ENCODE data around the gene LSM12. TPM values are rescaled to one million over a fixed set of nuclear protein-coding genes. Genes with fewer than 3 reads are reported as not detected.

The LSM12 gene
- total RNA-seq, 4 donors from 2014 or later: 41.6 to 79.0 (median 56.5) TPM

DNA sequence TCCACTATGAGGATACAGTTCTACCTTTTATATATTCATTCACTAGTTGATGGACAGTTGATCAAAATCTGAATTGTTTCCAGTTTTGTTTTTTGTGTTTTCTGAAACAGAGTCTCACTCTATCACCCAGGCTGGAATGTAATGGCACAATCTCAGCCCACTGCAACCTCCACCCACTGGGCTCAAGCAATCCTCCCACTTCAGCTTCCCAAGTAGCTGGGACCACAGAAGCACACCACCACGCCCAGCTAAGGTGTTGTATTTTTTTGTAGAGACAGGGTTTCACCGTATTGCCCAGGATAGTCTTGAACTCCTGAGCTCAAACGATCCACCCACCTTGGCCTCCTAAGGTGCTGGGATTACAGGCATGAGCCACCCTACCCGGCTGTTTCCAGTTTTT lies 21.0 kb downstream of the LSM12 start:
- H3K36me3 ChIP-seq: peaks cover 0 to 14% of the 10 kb centered on the region in 2 donors
- no peak for TF ChIP-seq POLR2A (IDR thresholded peaks at IDR 0.05)
- TF ChIP-seq, protein P1, sequence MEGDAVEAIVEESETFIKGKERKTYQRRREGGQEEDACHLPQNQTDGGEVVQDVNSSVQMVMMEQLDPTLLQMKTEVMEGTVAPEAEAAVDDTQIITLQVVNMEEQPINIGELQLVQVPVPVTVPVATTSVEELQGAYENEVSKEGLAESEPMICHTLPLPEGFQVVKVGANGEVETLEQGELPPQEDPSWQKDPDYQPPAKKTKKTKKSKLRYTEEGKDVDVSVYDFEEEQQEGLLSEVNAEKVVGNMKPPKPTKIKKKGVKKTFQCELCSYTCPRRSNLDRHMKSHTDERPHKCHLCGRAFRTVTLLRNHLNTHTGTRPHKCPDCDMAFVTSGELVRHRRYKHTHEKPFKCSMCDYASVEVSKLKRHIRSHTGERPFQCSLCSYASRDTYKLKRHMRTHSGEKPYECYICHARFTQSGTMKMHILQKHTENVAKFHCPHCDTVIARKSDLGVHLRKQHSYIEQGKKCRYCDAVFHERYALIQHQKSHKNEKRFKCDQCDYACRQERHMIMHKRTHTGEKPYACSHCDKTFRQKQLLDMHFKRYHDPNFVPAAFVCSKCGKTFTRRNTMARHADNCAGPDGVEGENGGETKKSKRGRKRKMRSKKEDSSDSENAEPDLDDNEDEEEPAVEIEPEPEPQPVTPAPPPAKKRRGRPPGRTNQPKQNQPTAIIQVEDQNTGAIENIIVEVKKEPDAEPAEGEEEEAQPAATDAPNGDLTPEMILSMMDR (IDR thresholded peaks at IDR 0.05 in 4 of 5, conservative IDR thresholded peaks at IDR 0.05 in 1 of 5): no peak
- no peak overlapping the region for H3K27ac ChIP-seq
- H3K9me3 ChIP-seq: no peaks in the 10 kb centered on the region
- in situ Hi-C loops (cut with MboI; ENCODE audit: low sequenced_read_pairs in 4 of 4) (loop anchor here in 1 of 4 donors (10.0 kb wide), 1 partner anchor 101 kb away; the partner anchor contains the start of gene PPY), intact Hi-C loops (cut with DNase I; ENCODE audit: low total_unique reads) (no loop called here)
- H3K4me3 ChIP-seq: no peak overlapping the region
- DNase-seq: no peak
- peaks cover 17 to 19% of the 10 kb centered on the region in 2 donors for H3K4me1 ChIP-seq
- no peaks in the 10 kb centered on the region for H3K27me3 ChIP-seq
- no peak for ATAC-seq

DNA sequence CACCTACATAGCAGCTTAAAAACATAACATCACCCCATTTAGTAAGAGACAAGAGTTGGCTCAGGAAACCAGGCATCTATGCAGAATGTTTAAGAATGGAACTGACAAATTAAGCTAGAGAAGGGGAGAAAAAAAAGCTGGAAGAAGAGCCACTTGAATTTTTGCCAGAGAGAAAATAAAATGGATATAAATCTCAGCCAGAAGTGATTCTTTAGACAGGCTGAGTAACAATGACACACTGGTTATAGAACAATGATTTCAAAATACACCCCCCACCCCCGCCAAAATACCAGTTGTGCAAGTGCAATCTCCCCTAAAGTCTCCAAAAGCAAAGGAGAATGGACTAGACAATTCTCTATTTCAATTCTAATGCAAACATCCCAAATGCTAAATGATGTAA lies 22.4 kb downstream of the LSM12 start:
- no peak for ATAC-seq
- intact Hi-C loops (cut with DNase I; ENCODE audit: low total_unique reads) (no loop called here), in situ Hi-C loops (cut with MboI; ENCODE audit: low sequenced_read_pairs in 4 of 4) (loop anchor here in 2 of 4 donors (5.0 to 10.0 kb wide), 2 partner anchors 99 to 102 kb away; partner anchors contain the start of gene PPY (in 2 of the 2))
- H3K4me1 ChIP-seq: peaks cover 27 to 30% of the 10 kb centered on the region in 2 donors
- no peaks in the 10 kb centered on the region for H3K27me3 ChIP-seq
- peak overlapping the region in 3 of 4 donors; percentile 31 to 40 (median 40) for H3K27ac ChIP-seq
- peaks cover 0 to 4% of the 10 kb centered on the region in 2 donors for H3K36me3 ChIP-seq
- H3K4me3 ChIP-seq: no peak overlapping the region
- no peaks in the 10 kb centered on the region for H3K9me3 ChIP-seq
- no peak for TF ChIP-seq POLR2A (IDR thresholded peaks at IDR 0.05)
- TF ChIP-seq, protein P1 (IDR thresholded peaks at IDR 0.05 in 4 of 5, conservative IDR thresholded peaks at IDR 0.05 in 1 of 5): no peak
- DNase-seq: no peak

DNA sequence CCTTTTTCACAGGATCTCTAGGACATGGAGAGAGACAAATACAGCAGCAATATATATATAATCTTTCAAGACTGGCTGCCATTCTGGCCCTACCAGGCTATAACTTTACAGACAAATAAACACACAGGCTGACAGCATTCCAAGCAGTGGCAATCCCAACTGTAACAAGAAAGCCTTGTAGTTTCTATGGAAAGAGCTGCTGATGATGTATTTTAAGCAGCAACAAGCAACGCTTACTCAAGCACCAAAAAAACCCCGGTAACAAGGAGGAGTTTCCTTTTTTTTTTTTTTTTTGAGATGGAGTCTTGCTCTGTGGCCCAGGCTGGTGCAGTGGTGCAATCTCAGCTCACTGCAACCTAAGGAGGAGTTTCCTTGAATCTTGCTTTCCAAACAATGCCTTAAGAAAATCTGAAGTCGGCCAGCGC lies 23.2 kb downstream of the LSM12 start:
- peaks cover 31 to 38% of the 10 kb centered on the region in 2 donors for H3K4me1 ChIP-seq
- ATAC-seq: no peak
- no peak for DNase-seq
- H3K27ac ChIP-seq: peak overlapping the region in 3 of 4 donors; percentile 31 to 40 (median 40)
- H3K4me3 ChIP-seq: no peak overlapping the region
- no peak for TF ChIP-seq POLR2A (IDR thresholded peaks at IDR 0.05)
- TF ChIP-seq, protein P1 (IDR thresholded peaks at IDR 0.05 in 4 of 5, conservative IDR thresholded peaks at IDR 0.05 in 1 of 5): no peak
- in situ Hi-C loops (cut with MboI; ENCODE audit: low sequenced_read_pairs in 4 of 4) (loop anchor here in 2 of 4 donors (5.0 to 10.0 kb wide), 2 partner anchors 98 to 101 kb away; partner anchors contain the start of gene PPY (in 2 of the 2)), intact Hi-C loops (cut with DNase I; ENCODE audit: low total_unique reads) (no loop called here)
- no peaks in the 10 kb centered on the region for H3K36me3 ChIP-seq
- no peaks in the 10 kb centered on the region for H3K9me3 ChIP-seq
- no peaks in the 10 kb centered on the region for H3K27me3 ChIP-seq

DNA sequence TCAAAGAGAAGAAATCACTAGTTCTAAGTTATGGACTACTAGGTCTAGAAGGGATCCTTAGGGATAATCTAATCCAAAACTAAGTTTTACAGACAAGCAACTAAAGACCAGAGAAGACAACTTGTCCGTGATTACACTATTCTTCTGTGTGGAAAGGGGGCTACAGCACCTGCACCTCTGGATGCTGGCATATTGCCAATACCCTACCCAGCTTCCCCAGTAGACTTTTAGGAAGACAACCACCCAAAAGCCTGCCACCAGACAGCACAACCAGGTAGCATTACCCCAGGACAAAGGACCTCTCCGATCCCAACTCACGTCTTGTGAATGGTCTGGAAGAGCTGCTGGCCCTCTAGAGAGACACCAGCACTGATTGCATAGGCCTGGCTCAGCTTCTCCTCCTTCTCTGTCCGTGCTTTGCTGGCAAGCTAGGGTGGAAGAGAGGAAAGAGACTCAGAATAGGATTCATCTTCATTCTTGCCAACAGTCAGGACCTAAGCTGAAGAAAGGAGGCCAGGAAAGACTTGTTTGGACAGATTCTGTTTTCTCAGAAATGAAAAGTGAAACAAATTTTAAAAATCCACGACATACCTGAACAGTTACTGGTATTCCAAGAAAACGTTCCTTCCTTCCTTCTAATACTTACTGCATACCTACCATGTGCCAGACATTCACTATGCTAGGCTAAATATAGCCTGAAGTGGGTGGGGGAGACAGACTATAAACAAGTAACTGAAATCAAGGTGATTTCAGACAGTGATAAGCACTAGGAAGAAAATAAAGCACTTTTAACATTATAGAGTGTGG lies 26.4 kb downstream of the LSM12 start:
- peak; percentile 57 to 61 for ATAC-seq
- H3K27ac ChIP-seq: peak overlapping the region; percentile 82 to 91 (median 84)
- peak in 1 of 2 donors; percentile 25 for DNase-seq
- no peak overlapping the region for H3K4me3 ChIP-seq
- H3K27me3 ChIP-seq: no peaks in the 10 kb centered on the region
- H3K4me1 ChIP-seq: peaks cover 40 to 46% of the 10 kb centered on the region in 2 donors
- TF ChIP-seq POLR2A (IDR thresholded peaks at IDR 0.05): no peak
- TF ChIP-seq, protein P1 (IDR thresholded peaks at IDR 0.05 in 4 of 5, conservative IDR thresholded peaks at IDR 0.05 in 1 of 5): no peak
- H3K36me3 ChIP-seq: peaks cover 0 to 19% of the 10 kb centered on the region in 2 donors
- intact Hi-C loops (cut with DNase I; ENCODE audit: low total_unique reads) (loop anchor here (2.0 kb wide), 2 partner anchors 25 to 33 kb away; partner anchors contain the start of gene TMEM101), in situ Hi-C loops (cut with MboI; ENCODE audit: low sequenced_read_pairs in 4 of 4) (loop anchor here in 3 of 4 donors (5.0 to 10.0 kb wide), 2 partner anchors 95 to 98 kb away; partner anchors contain the start of gene PPY (in 3 of the 3))
- H3K9me3 ChIP-seq: no peaks in the 10 kb centered on the region

Data from gastrocnemius medialis (tissue), 4 donors.